Endometrial microvascular endothelial cells (primary cell): ENCODE measurements around the gene LMCD1. TPM values are rescaled to one million over a fixed set of nuclear protein-coding genes. Genes with fewer than 3 reads are reported as not detected.

Experiments
- in situ Hi-C: cut with HindIII; loops from 2 replicates; pipeline ENCODE4 v1.10.0; 2017; ENCODE audit warnings: low sequenced_read_pairs, low pct_unique_long_range_greater_than_20kb; ENCODE audit errors: inconsistent ontology term
- total RNA-seq: library from RNA; depleted of rRNA; stranded (reverse); fragments of >200 nt; gene quantifications from one replicate; pipeline ENCODE4 v1.2.3, GENCODE V29; 2015; ENCODE audit errors: inconsistent ontology term

Gene LMCD1
- total RNA-seq, 1 donor from 2014 or later, result 39.1 TPM

GRCh38 chr3:8550611-8551010 lies 49.0 kb downstream of the LMCD1 start:
- in situ Hi-C loops, result no loop called here

GRCh38 chr3:8552223-8552762 lies 50.7 kb downstream of the LMCD1 start:
- in situ Hi-C loops, result no loop called here

GRCh38 chr3:8553405-8553804 lies 51.8 kb downstream of the LMCD1 start:
- in situ Hi-C loops, result no loop called here

- in situ Hi-C loops, result no loop called here
These were observed 53.1 kb downstream of the LMCD1 start for GRCh38 chr3:8554696-8555095.

GRCh38 chr3:8555113-8555661 lies 53.6 kb downstream of the LMCD1 start:
- in situ Hi-C loops, result no loop called here

- in situ Hi-C loops, result no loop called here
These were observed 54.3 kb downstream of the LMCD1 start for GRCh38 chr3:8555725-8556472.

GRCh38 chr3:8556473-8556869 lies 54.8 kb downstream of the LMCD1 start:
- in situ Hi-C loops, result no loop called here

- in situ Hi-C loops, result no loop called here
These were observed 55.7 kb downstream of the LMCD1 start for GRCh38 chr3:8557298-8557697.

GRCh38 chr3:8558645-8559044 lies 57.0 kb downstream of the LMCD1 start:
- in situ Hi-C loops, result no loop called here

GRCh38 chr3:8559351-8559750 lies 57.7 kb downstream of the LMCD1 start:
- in situ Hi-C loops, result no loop called here

GRCh38 chr3:8560366-8561007 lies 58.9 kb downstream of the LMCD1 start:
- in situ Hi-C loops, result no loop called here

- in situ Hi-C loops, result no loop called here
These were observed 59.7 kb downstream of the LMCD1 start for GRCh38 chr3:8561370-8561769.

GRCh38 chr3:8562081-8562595 lies 60.5 kb downstream of the LMCD1 start:
- in situ Hi-C loops, result no loop called here

- in situ Hi-C loops, result no loop called here
These were observed 61.5 kb downstream of the LMCD1 start for GRCh38 chr3:8563146-8563545.

- in situ Hi-C loops, result no loop called here
These were observed 62.0 kb downstream of the LMCD1 start for GRCh38 chr3:8563597-8563996.

- in situ Hi-C loops, result no loop called here
These were observed 63.8 kb downstream of the LMCD1 start for GRCh38 chr3:8565376-8565775.

- in situ Hi-C loops, result no loop called here
These were observed 66.4 kb downstream of the LMCD1 start for GRCh38 chr3:8567784-8568575.

GRCh38 chr3:8571256-8571655 lies 69.6 kb downstream of the LMCD1 start:
- in situ Hi-C loops, result no loop called here

- in situ Hi-C loops, result no loop called here
These were observed 71.8 kb downstream of the LMCD1 start for GRCh38 chr3:8573342-8573926.
